GM19099 (cell line): Measurements from ENCODE around the gene SLC2A13.

Experiments
- POLR2A ChIP-seq: IDR thresholded peaks from 3 replicates; pipeline ENCODE4 v1.6.1; 2011; ENCODE audit warnings: low read depth; ENCODE audit not compliant: insufficient read length; ENCODE audit errors: extremely low read depth

SLC2A13 gene

DNA sequence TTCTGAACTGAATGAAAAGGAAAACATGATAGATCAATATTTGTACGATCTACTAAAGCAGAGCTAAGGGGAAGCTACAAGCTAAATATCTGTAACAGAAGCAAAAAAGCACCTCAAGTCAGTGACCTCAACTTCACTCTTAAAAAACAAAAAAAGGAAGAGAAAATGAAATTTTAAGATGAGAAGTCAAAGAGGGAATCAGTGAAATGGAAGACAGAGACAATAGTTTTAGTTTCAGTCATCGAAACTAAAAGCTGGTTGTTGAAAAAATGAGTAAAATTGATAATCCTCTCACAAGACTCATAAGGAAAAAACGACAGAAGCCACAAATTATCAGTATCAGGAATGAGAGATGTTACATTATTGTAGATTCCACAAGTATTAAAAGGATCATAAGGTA is 11.9 kb upstream of the SLC2A13 start:
- no peak for TF ChIP-seq POLR2A

DNA sequence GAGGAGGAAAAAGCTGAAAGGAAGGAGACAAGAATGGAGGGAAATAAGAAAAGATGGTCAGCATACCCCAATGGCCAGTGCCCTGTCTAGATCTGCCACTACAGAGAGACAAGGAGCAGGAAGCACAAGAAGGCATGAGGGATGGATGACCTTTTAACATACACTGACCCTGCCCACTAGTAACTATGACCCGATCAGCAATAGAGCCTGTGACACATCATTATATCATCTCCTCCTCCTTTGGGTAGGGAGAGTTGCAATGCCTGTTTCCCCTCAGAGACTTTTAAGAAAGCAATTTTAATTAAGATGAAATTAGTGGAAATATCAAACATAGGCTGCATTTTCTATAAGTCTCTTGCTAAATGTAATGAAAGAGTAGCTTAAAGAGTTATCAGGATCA is 4.7 kb upstream of the SLC2A13 start:
- TF ChIP-seq POLR2A: no peak

DNA sequence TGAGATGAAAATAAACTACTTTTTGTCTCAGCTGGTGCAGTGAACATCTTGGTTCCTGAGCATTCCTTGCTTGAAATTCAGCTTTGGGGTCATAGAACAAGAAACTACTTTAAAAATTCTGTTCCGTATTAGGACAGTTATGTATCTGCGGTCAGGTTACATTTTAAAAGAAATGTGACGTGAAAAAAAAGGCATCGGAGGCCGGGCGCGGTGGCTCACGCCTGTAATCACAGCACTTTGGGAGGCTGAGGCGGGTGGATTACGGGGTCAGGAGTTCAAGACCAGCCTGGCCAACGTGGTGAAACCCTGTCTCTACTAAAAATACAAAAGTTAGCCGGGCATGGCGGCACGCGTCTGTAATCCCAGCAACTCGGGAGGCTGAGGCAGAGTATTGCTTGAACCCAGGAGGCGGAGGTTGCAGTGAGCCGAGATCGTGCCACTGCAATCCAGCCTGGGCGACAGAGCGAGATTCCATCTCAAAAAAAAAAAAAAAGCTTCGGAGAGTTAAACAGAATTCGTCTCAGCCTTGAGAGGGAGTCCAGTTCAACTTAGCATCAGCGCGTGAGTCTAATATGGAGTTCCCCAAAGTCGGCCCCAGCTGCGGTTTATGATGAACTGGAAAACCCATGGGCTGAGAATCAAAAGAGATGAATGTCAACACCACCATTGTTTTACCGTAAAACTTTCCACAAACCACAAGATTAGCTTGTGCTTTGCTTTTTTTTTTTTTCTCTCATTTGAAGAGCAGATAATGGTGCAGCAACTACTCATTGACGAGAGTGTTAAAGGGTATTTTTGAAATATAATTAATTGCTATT is 2.1 kb upstream of the SLC2A13 start:
- no peak for TF ChIP-seq POLR2A

- no peak for TF ChIP-seq POLR2A
Observed at GRCh38 chr12:40107098-40107802, 1.4 kb upstream of the SLC2A13 start.

DNA sequence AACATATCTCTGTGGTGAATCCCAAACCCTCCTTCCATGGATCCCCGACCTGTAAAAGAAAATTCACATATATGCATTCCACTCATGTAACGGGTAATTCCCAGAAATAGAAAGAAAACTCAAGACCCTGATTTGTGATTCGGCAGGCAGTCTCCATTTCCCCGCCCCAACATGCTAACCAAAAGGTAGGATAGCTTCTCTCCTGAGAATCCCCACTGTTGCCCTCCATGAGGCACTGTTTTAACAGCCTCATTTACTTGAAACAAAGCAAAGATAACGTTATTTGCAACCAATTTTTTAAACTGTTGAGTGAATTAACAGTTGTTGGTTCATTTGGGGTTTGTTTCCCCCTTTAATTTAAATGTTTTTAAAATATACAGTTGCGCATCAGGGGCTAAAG is 774 bp upstream of the SLC2A13 start:
- no peak for TF ChIP-seq POLR2A

GRCh38 chr12:40106202-40106533 is 287 bp upstream of the SLC2A13 start:
- no peak for TF ChIP-seq POLR2A

- no peak for TF ChIP-seq POLR2A
Observed at GRCh38 chr12:40105265-40105514, 691 bp downstream of the SLC2A13 start.

DNA sequence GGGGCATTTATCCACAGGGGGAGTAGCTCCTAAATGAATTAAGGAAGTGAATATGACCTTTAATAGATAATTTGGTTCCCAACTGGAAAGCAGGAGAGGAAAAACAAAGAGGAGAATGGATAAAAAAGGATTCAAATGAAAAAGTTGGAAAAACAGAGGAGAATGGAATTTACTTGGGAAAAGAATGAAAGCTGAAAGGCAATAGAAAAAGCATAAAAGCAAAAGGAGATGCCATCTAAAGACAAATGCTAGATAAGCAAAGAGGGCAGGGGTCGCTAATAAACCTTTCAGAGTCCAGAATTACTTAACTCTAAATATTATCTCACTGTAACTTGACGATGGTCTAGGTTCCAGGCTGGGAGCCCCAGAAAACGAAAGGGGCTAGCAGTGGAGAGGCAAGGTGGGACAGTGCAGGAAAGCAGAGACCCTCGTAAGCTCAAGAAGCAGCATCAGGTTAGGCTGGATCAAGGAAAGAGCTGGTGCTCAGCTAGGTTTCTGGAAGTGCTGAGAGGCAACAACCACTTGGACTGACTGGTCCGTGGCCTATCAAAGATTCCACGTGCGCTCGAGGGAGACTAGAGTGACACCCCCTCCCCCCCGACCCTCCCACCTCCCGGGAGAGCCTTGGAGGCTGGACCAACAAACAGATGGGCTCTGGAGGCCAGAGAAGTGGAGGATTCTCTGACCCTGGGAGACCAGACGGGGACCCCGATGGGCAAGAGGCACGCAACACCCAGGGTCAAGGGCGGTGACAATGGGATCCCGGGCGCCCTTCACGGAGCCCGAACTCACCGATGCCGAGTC is 1.2 kb downstream of the SLC2A13 start:
- TF ChIP-seq POLR2A: no peak

GRCh38 chr12:40103043-40103442 is 2.8 kb downstream of the SLC2A13 start:
- no peak for TF ChIP-seq POLR2A

- no peak for TF ChIP-seq POLR2A
Observed at GRCh38 chr12:40101747-40102146, 4.1 kb downstream of the SLC2A13 start.

DNA sequence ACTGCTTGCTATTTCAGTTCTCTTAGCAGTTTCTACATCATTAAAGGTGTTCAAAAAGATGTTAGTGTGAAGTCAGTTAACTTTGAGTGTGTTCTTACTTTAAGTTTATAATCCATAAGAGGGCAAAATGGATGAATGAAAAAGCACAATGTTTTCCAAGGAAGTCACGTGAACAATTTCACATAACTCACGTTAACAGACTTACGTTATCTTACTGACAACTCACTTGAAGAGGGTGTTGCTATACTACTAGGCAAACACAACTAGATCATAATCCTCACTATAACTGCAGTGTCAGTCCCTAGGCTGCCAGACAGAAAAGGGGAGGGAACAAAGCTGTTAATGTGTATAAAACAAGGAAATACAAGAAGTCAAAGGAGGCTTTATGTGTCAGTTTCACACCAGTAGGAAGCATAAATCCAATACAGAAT is 6.4 kb downstream of the SLC2A13 start:
- no peak for TF ChIP-seq POLR2A

DNA sequence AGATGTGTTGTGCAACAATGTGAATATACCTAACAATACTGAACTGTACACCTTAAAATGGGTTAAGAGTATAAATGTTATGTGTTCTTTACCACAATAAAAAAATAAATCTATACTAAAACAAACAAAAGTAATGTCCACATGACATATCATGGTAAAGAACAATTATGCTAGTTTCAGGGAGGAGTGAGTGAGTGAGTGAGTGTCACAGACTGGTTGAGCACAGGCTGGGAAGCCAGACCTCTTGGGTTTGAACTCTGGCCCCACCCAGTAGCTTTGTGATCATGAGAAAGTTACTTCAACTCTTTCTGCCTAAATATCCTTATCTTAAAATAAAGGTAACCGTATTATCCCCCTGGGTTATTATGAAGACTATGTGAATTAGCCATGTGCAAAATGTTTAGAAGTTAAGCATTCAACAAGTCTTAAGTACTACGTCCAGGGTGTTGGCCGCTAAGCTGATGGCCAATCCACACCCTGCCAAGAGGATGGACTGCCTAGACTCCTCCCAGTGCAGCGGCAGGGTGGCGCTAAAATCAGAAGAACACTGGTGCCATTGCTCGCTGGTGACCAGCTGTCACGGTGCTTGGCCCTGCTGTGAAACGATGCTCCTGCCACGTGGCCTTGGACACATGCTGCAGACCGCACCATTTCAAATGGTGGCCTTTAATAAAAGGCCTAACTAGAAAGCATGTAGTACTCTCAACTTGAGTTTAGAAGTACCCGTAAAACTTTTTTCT is 7.3 kb downstream of the SLC2A13 start:
- TF ChIP-seq POLR2A: no peak

- TF ChIP-seq POLR2A: no peak
Observed at GRCh38 chr12:40093512-40093911, 12.4 kb downstream of the SLC2A13 start.

DNA sequence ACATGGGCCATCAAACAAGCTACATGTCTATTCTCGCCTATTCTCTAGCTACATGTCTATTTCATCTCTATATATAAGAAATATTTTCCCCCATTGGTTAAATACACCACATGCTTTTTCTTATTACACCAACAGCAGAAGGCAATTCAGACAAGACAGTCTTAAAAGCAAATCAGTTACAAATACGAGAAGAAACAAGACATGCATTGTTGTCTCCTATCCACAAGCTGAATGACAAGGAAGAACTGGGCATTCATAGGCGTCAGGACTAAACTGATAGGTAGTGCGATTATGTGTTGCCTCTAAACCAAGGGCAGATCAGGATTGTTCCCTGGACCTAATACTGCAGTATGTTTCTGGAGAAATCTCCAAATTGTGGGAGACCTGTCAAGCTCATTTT is 19.4 kb downstream of the SLC2A13 start:
- TF ChIP-seq POLR2A: no peak

DNA sequence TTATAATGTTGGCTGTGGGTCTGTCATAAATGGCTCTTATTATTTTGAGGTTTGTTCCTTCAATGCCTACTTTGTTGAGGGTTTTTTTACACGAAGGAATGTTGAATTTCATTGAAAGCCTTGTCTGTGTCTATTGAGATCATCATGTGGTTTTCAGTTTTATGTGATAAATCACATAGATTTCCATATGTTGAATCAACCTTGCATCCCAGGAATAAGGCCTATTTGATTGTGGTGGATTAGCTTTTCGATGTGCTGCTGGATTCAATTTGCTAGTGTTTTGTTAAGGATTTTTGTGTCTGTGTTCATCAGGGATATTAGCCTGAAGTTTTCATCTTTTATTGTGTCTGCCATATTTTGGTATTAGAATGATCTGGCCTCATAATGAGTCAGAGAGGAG is 27.6 kb downstream of the SLC2A13 start:
- TF ChIP-seq POLR2A: no peak
